Measurements from ENCODE around the gene TPSB2. TPM values are rescaled to one million over a fixed set of nuclear protein-coding genes. Genes with fewer than 3 reads are reported as not detected.

TPSB2 gene
- total and polyA plus RNA-seq, 9 of the 15 experiments (the other 6 are each of a cell fraction or from before 2014, with no cell fraction given): 0.18 TPM; not detected in 8

- TF ChIP-seq ETS1 (conservative IDR thresholded peaks at IDR 0.05; ENCODE audit: control insufficient read depth, low read depth, low read length) (no peak), CREM (IDR thresholded peaks at IDR 0.05; ENCODE audit: low read depth) (peak; percentile 94), WHSC1 (IDR thresholded peaks at IDR 0.05; ENCODE audit: low read length) (no peak), HMG20B (CRISPR knock-in tag; IDR thresholded peaks at IDR 0.05) (no peak), GABPB2 (CRISPR knock-in tag; conservative IDR thresholded peaks at IDR 0.05) (no peak), FUS (optimal IDR thresholded peaks at IDR 0.05; ENCODE audit: low read depth, low read length) (no peak), ZNF12 (CRISPR knock-in tag; IDR thresholded peaks at IDR 0.05) (no peak), TRIM24 (IDR thresholded peaks at IDR 0.05) (no peak), GATAD2B (IDR thresholded peaks at IDR 0.05; ENCODE audit: borderline replicate concordance) (no peak), SIN3B (IDR thresholded peaks at IDR 0.05; ENCODE audit: low read depth) (no peak), ERF (CRISPR knock-in tag; IDR thresholded peaks at IDR 0.05) (no peak)
- TF ChIP-seq, protein P1, sequence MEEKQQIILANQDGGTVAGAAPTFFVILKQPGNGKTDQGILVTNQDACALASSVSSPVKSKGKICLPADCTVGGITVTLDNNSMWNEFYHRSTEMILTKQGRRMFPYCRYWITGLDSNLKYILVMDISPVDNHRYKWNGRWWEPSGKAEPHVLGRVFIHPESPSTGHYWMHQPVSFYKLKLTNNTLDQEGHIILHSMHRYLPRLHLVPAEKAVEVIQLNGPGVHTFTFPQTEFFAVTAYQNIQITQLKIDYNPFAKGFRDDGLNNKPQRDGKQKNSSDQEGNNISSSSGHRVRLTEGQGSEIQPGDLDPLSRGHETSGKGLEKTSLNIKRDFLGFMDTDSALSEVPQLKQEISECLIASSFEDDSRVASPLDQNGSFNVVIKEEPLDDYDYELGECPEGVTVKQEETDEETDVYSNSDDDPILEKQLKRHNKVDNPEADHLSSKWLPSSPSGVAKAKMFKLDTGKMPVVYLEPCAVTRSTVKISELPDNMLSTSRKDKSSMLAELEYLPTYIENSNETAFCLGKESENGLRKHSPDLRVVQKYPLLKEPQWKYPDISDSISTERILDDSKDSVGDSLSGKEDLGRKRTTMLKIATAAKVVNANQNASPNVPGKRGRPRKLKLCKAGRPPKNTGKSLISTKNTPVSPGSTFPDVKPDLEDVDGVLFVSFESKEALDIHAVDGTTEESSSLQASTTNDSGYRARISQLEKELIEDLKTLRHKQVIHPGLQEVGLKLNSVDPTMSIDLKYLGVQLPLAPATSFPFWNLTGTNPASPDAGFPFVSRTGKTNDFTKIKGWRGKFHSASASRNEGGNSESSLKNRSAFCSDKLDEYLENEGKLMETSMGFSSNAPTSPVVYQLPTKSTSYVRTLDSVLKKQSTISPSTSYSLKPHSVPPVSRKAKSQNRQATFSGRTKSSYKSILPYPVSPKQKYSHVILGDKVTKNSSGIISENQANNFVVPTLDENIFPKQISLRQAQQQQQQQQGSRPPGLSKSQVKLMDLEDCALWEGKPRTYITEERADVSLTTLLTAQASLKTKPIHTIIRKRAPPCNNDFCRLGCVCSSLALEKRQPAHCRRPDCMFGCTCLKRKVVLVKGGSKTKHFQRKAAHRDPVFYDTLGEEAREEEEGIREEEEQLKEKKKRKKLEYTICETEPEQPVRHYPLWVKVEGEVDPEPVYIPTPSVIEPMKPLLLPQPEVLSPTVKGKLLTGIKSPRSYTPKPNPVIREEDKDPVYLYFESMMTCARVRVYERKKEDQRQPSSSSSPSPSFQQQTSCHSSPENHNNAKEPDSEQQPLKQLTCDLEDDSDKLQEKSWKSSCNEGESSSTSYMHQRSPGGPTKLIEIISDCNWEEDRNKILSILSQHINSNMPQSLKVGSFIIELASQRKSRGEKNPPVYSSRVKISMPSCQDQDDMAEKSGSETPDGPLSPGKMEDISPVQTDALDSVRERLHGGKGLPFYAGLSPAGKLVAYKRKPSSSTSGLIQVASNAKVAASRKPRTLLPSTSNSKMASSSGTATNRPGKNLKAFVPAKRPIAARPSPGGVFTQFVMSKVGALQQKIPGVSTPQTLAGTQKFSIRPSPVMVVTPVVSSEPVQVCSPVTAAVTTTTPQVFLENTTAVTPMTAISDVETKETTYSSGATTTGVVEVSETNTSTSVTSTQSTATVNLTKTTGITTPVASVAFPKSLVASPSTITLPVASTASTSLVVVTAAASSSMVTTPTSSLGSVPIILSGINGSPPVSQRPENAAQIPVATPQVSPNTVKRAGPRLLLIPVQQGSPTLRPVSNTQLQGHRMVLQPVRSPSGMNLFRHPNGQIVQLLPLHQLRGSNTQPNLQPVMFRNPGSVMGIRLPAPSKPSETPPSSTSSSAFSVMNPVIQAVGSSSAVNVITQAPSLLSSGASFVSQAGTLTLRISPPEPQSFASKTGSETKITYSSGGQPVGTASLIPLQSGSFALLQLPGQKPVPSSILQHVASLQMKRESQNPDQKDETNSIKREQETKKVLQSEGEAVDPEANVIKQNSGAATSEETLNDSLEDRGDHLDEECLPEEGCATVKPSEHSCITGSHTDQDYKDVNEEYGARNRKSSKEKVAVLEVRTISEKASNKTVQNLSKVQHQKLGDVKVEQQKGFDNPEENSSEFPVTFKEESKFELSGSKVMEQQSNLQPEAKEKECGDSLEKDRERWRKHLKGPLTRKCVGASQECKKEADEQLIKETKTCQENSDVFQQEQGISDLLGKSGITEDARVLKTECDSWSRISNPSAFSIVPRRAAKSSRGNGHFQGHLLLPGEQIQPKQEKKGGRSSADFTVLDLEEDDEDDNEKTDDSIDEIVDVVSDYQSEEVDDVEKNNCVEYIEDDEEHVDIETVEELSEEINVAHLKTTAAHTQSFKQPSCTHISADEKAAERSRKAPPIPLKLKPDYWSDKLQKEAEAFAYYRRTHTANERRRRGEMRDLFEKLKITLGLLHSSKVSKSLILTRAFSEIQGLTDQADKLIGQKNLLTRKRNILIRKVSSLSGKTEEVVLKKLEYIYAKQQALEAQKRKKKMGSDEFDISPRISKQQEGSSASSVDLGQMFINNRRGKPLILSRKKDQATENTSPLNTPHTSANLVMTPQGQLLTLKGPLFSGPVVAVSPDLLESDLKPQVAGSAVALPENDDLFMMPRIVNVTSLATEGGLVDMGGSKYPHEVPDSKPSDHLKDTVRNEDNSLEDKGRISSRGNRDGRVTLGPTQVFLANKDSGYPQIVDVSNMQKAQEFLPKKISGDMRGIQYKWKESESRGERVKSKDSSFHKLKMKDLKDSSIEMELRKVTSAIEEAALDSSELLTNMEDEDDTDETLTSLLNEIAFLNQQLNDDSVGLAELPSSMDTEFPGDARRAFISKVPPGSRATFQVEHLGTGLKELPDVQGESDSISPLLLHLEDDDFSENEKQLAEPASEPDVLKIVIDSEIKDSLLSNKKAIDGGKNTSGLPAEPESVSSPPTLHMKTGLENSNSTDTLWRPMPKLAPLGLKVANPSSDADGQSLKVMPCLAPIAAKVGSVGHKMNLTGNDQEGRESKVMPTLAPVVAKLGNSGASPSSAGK (IDR thresholded peaks at IDR 0.05): peak; percentile 25; the same call in 1 of the 2 replicates
- TF ChIP-seq, protein P2, sequence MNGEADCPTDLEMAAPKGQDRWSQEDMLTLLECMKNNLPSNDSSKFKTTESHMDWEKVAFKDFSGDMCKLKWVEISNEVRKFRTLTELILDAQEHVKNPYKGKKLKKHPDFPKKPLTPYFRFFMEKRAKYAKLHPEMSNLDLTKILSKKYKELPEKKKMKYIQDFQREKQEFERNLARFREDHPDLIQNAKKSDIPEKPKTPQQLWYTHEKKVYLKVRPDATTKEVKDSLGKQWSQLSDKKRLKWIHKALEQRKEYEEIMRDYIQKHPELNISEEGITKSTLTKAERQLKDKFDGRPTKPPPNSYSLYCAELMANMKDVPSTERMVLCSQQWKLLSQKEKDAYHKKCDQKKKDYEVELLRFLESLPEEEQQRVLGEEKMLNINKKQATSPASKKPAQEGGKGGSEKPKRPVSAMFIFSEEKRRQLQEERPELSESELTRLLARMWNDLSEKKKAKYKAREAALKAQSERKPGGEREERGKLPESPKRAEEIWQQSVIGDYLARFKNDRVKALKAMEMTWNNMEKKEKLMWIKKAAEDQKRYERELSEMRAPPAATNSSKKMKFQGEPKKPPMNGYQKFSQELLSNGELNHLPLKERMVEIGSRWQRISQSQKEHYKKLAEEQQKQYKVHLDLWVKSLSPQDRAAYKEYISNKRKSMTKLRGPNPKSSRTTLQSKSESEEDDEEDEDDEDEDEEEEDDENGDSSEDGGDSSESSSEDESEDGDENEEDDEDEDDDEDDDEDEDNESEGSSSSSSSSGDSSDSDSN (IDR thresholded peaks at IDR 0.05; ENCODE audit: borderline replicate concordance in 1 of 2, low read depth in 2 of 2, low read length in 2 of 2): no peak
Measured at GRCh38 chr16:1193143-1193824, 36.7 kb downstream of the TPSB2 start (continued).

All from K562 (cell line).